BJ (cell line): ENCODE results near the gene HDGFL3. TPM values are rescaled to one million over a fixed set of nuclear protein-coding genes. Genes with fewer than 3 reads are reported as not detected.

ENCODE experiments used
- CTCF ChIA-PET: fragments of 350-600 bp; formaldehyde crosslinking; extraction: SDS; loops from one replicate; lab custom pipeline; 2021; ENCODE audit warnings: antibody characterized with exemption, inconsistent platforms; lab: Yijun Ruan, JAX
- POLR2A ChIA-PET: fragments of 300-600 bp; sonication (Branson Sonifier 250); formaldehyde crosslinking; extraction: SDS; loops from one replicate; lab custom pipeline; 2021; ENCODE audit warnings: antibody characterized with exemption; lab: Charles Lee
- DNase-seq: peaks from one replicate; pipeline ENCODE4 v3.0.0-alpha.2; 2011; ENCODE audit warnings: low read depth
- H3K27me3 ChIP-seq: 2 replicates; pipeline ENCODE4 v1.6.0; 2011; ENCODE audit warnings: low read length; ENCODE audit not compliant: control insufficient read depth, insufficient read depth
- H3K36me3 ChIP-seq: 2 replicates; pipeline ENCODE4 v1.5.1; 2011; ENCODE audit warnings: low read length; ENCODE audit not compliant: control insufficient read depth, insufficient read depth
- H3K4me3 ChIP-seq: 2 replicates; pipeline ENCODE4 v1.5.1; 2011; ENCODE audit warnings: low read depth, mild to moderate bottlenecking, control low read depth, low read length
- polyA plus RNA-seq: library from polyadenylated mRNA; depleted of rRNA; stranded (reverse); fragments of >200 nt; gene quantifications from 2 replicates; pipeline ENCODE4 v1.2.3, GENCODE V29; 2011
- TF ChIP-seq, protein P1 (sequence below): IDR thresholded peaks from 2 replicates; pipeline ENCODE4 v1.5.1; 2011; ENCODE audit warnings: low read depth, mild to moderate bottlenecking, control low read depth, inconsistent platforms, low read length, moderate library complexity; ENCODE audit not compliant: insufficient read depth

Gene HDGFL3
- polyA plus RNA-seq, 1 experiment: 5.7 TPM

DNA sequence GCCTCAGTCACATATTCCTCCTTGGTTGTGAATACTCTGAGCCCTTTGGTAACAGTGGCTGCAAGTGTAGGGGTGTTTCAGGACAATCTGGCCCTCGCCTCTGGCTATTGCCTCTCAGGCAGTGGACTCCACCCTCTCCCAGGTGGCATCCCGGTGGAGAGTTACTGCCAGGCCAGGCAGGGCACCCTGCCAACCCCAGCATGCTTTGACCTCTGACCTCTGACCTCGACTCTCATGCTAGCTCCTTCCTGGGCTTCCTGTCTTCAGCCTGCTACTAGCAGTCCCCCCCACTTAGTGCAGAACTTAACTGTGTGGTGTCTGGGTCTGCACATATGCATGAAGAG is 94.7 kb downstream of the HDGFL3 start:
- Histone ChIP-seq H3K36me3 (no peaks in the 10 kb centered on the region), H3K27me3 (no peaks in the 10 kb centered on the region; the same call in 1 of the 2 replicates), H3K4me3 (no peak overlapping the region)
- TF ChIP-seq, protein P1, sequence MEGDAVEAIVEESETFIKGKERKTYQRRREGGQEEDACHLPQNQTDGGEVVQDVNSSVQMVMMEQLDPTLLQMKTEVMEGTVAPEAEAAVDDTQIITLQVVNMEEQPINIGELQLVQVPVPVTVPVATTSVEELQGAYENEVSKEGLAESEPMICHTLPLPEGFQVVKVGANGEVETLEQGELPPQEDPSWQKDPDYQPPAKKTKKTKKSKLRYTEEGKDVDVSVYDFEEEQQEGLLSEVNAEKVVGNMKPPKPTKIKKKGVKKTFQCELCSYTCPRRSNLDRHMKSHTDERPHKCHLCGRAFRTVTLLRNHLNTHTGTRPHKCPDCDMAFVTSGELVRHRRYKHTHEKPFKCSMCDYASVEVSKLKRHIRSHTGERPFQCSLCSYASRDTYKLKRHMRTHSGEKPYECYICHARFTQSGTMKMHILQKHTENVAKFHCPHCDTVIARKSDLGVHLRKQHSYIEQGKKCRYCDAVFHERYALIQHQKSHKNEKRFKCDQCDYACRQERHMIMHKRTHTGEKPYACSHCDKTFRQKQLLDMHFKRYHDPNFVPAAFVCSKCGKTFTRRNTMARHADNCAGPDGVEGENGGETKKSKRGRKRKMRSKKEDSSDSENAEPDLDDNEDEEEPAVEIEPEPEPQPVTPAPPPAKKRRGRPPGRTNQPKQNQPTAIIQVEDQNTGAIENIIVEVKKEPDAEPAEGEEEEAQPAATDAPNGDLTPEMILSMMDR: no peak
- CTCF ChIA-PET: interaction anchor here (1.5 to 1.6 kb wide), 2 partner anchors 15 to 102 kb away, joined by 4 read pairs; no protein-coding TSS in a partner anchor
- DNase-seq: no peak
- POLR2A ChIA-PET: no interaction called here

DNA sequence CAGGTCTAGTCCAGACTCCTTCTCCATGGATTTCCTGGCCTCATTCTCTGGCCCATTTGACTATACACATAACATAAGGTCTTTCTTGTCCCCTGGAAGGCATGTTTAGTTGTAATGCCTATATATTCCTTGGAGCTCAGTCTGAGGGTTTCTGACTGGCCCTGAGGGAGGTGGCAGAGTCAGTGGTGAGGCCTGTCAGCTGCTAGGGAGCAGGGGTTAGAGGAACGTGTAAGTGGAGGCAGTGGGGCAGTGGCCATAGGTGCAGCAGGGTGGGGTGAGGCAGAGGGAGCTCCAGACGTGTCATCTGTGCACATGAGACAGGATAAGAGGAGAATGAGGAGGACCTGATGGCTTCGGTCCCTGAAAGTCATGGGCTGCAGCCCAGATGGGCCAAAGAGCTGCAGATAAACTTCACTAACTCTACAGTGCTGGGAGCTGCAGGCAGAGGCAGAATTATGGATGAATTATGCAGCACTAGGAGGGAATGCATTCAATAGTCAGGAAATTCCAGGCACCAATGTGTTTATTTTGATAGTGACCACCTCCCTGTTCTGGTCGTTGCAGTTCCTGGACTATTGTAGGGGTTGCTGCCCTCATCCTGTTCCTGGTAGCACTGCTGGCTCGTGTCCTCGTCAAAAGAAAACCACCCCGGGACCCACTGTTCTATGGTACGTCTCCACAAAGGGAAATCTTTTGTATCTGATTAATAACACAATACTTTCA is 95.2 kb downstream of the HDGFL3 start:
- H3K4me3 ChIP-seq: no peak overlapping the region
- TF ChIP-seq, protein P1: peak; percentile 32; the same call in 1 of the 2 replicates
- ChIA-PET CTCF (interaction anchor here (1.5 to 1.6 kb wide), 2 partner anchors 14 to 102 kb away, joined by 4 read pairs; no protein-coding TSS in a partner anchor), POLR2A (no interaction called here)
- DNase-seq: peak; percentile 37
- no peaks in the 10 kb centered on the region; the same call in 1 of the 2 replicates for H3K27me3 ChIP-seq
- H3K36me3 ChIP-seq: no peaks in the 10 kb centered on the region

DNA sequence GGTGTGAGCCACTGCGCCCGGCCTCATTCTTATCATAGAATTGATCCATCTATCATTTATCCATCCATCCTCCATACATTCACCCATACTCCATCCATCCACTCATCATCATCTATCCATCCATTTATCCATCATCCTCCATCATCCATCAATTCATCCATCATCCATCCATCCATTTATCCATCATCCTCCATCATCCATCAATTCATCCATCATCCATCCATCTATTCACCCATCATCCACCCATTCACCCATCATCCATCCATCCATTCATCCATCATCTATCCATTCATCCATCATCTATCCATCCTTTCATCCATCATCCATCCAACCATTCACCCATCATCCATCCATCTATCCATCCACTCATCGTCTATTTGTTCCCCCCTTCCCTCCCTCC is 96.5 kb downstream of the HDGFL3 start:
- no peaks in the 10 kb centered on the region for H3K36me3 ChIP-seq
- H3K27me3 ChIP-seq: peaks cover 1% of the 10 kb centered on the region; the same call in 1 of the 2 replicates
- no peak for DNase-seq
- ChIA-PET POLR2A (no interaction called here), CTCF (no interaction called here)
- no peak overlapping the region for H3K4me3 ChIP-seq
- TF ChIP-seq, protein P1: no peak

DNA sequence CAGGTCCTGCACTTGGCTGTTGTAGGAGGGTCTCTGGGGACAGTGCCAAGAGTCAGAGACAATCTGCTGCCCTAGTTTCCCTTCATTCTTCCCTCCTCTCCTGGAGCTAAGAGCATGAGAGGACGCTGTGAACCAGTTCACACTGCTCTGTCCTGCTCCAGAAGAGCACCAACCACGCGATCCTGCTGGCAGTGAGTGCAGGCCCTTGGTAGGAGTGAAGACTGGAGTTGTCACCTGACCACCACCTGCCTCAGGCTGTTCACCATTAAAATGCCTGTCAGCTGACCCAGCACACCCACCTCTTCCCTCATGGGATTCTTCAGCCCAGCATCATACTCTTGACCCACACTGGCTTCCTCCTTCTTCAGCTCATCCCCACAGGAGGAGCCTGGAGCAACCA is 97.2 kb downstream of the HDGFL3 start:
- POLR2A ChIA-PET: no interaction called here
- TF ChIP-seq, protein P1: no peak
- Histone ChIP-seq H3K4me3 (no peak overlapping the region), H3K27me3 (peaks cover 1% of the 10 kb centered on the region; the same call in 1 of the 2 replicates), H3K36me3 (no peaks in the 10 kb centered on the region)
- CTCF ChIA-PET: no interaction called here
- DNase-seq: no peak

DNA sequence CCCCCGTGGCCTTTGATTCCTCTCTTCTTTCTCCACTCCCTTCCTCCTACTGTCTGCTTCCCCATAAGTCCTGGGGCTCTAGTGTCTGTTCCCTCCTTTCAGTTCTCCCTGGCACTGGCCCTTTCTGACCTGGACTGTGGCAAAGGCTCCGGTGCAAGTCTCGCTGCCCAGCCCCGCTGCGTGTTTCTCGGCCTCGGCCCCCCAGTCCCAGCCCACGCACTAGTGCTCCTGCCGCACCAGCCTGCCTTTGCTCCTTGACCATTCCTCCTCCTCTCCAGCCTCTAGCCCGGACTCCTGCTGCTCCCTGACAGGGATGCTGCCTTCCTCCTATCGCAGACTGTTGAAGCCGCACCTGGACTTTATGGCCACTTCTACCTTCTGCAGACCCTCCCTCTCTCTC is 98.1 kb downstream of the HDGFL3 start:
- Histone ChIP-seq H3K4me3 (no peak overlapping the region), H3K36me3 (no peaks in the 10 kb centered on the region), H3K27me3 (peaks cover 1% of the 10 kb centered on the region; the same call in 1 of the 2 replicates)
- CTCF ChIA-PET: no interaction called here
- POLR2A ChIA-PET: no interaction called here
- DNase-seq: no peak
- TF ChIP-seq, protein P1: no peak
